GM21423 (cell line): ENCODE measurements around the gene CSTF1.

Source experiments
- ATAC-seq: cut with Tn5 transposase; IDR thresholded peaks from one replicate; pipeline ENCODE4 v1.9.1; 2021; ENCODE audit warnings: mild to moderate bottlenecking, moderate library complexity; ENCODE audit not compliant: unreplicated experiment

The CSTF1 gene

GRCh38 chr20:56449459-56449858 lies 57.0 kb downstream of the CSTF1 start:
- no peak for ATAC-seq

GRCh38 chr20:56451056-56451765 lies 58.8 kb downstream of the CSTF1 start:
- no peak for ATAC-seq

- peak; percentile 65 for ATAC-seq
These were observed 60.9 kb downstream of the CSTF1 start for GRCh38 chr20:56453352-56453751.

- ATAC-seq = peak; percentile 81
These were observed 62.3 kb downstream of the CSTF1 start for GRCh38 chr20:56454754-56455153.
